ENCODE results near the gene CACNA2D1.

DNA sequence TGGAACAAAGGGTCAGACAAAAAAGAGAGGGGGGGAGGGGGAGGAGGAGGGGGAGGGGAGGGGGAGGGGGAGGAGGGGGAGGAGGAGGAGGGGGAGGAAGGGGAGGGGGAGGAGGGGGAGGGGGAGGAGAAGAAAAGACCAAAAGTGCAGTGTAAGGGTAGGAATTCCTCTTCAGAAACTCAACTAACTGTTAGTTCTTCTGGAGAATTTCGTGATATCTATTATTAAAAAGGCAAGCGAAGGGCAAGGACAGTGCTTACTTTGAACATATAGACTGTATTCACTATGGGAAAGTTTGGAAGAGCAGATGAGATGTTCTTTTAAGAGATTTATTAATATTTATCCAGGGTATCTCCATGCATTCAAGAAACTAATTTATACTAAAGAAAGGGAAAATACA, 258.1 kb downstream of the CACNA2D1 start:
- no peak for TF ChIP-seq POLR2A (IDR thresholded peaks at IDR 0.05)
- TF ChIP-seq, protein P1, sequence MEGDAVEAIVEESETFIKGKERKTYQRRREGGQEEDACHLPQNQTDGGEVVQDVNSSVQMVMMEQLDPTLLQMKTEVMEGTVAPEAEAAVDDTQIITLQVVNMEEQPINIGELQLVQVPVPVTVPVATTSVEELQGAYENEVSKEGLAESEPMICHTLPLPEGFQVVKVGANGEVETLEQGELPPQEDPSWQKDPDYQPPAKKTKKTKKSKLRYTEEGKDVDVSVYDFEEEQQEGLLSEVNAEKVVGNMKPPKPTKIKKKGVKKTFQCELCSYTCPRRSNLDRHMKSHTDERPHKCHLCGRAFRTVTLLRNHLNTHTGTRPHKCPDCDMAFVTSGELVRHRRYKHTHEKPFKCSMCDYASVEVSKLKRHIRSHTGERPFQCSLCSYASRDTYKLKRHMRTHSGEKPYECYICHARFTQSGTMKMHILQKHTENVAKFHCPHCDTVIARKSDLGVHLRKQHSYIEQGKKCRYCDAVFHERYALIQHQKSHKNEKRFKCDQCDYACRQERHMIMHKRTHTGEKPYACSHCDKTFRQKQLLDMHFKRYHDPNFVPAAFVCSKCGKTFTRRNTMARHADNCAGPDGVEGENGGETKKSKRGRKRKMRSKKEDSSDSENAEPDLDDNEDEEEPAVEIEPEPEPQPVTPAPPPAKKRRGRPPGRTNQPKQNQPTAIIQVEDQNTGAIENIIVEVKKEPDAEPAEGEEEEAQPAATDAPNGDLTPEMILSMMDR (IDR thresholded peaks at IDR 0.05), result no peak
